HG02610 (cell line): ENCODE measurements around the gene BCLAF1.

Experiments
- ATAC-seq: cut with Tn5 transposase; IDR thresholded peaks from one replicate; pipeline ENCODE4 v1.9.1; 2021; ENCODE audit warnings: mild to moderate bottlenecking, moderate library complexity; ENCODE audit not compliant: unreplicated experiment

The BCLAF1 gene

GRCh38 chr6:136209496-136209895 is 80.2 kb downstream of the BCLAF1 start:
- ATAC-seq, result no peak

GRCh38 chr6:136208783-136209182 is 80.9 kb downstream of the BCLAF1 start:
- ATAC-seq, result no peak
